ENCODE results near the gene NCAPG. TPM values are rescaled to one million over a fixed set of nuclear protein-coding genes. Genes with fewer than 3 reads are reported as not detected.

Gene NCAPG
- total and polyA plus RNA-seq, 3 experiments from 2014 or later = 1.4 to 52.1 (median 48.2) TPM

DNA sequence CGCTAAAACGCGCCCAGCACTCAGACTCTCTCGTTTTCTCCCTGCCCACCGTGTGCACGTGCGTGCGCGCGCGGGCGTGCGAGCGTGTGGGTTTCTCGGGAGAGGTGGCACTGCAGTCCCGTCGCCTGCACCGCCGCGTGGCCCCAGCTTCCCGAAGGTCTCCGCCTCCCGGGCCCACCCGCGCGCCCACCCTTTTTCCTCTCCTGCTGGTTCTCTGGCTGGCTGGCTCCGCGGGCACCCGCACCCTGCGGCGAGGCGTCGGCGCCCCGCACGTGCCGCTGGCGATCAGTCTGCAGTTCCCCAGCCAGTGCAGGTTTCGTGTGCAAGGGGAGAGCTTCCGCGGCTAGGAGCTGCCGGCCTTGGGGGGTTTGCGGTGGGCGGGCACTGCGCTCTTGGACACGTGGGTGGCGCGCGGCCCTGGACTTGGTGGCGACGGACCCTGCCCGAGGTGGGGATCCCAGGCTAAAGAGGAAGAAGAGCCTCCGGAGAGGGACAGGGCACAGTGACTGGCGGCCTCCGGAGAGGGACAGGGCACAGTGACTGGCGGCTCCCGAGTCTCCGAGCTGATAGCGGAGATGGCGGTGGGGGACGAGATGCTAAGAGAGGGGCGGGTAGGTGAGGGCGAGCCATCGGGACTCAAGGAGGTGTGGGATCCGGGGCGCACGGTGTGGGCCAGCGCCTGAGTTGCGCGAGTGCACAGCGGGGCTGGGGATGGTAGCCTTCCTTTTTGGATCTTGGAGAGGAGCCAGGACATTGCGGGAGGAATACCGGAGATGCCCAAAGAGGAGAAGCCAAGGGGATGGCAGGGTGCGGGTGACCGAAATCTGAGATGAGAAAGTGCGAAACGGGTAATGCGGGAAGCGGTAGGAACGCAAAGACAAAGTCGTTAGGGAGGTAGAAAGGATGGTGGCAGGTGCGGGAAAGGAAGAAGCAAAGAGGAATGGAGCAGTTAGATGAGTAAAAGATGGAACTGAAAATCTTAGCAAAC lies 29.2 kb upstream of the NCAPG start, which contains the start of gene FAM184B:
Gene FAM184B, minus strand, starts transcription at position 322 of the 988 bp plus-strand sequence. CDS start 322 bp downstream, outside the sequence.
- POLR2A ChIA-PET = no interaction called here
- Histone ChIP-seq H3K9me3 (ENCODE audit: low read length) (no peaks in the 10 kb centered on the region), H3K4me3 (ENCODE audit: low read length) (no peak within 1 kb of the TSS), H3K36me3 (ENCODE audit: insufficient read depth, low read length) (no peaks in the 10 kb centered on the region), H3K27me3 (ENCODE audit: insufficient read depth, low read length, poor library complexity, severe bottlenecking) (no peaks in the 10 kb centered on the region), H3K4me1 (ENCODE audit: insufficient read depth, low read length) (peaks cover 4% of the 10 kb centered on the region), H3K27ac (ENCODE audit: low read depth, low read length) (no peak within 1 kb of the TSS)
- CTCF ChIA-PET = no interaction called here
- H3K9me3 Mint-ChIP-seq = no peaks in the 10 kb centered on the region
- H3K36me3 Mint-ChIP-seq = peaks cover 0 to 2% (median 0%) of the 10 kb centered on the region in 3 donors
- H3K4me3 Mint-ChIP-seq = peak within 1 kb of the TSS in 5 of 7 donors; percentile 1 to 46 (median 15)
- DNase-seq = no peak
- peaks cover 13 to 26% (median 16%) of the 10 kb centered on the region in 3 donors for H3K4me1 Mint-ChIP-seq
- peaks cover 30 to 41% of the 10 kb centered on the region in 2 donors for H3K27me3 Mint-ChIP-seq
- no peak within 1 kb of the TSS for H3K27ac Mint-ChIP-seq

DNA sequence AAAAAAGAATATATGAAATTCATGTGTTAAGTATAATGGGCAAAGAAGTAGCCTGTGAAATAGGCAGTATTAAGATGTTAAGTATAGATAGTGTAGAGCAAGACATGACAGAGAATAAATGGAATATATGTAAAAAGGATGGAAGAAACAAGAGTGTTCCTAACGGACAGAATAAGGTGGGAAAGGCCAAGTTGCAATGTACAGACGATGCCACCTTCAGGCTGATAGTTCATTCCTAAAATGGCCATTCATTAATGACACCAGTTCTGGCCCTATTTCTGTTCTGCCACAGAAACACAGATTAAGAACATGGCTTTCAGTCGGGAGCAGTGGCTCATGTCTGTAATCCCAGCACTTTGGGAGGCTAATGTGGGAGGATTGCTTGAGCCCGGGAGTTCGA lies 24.9 kb upstream of the NCAPG start:
- Mint-ChIP-seq H3K9me3 (no peaks in the 10 kb centered on the region), H3K27ac (no peak overlapping the region), H3K27me3 (peaks cover 9 to 14% of the 10 kb centered on the region in 2 donors), H3K4me3 (no peak overlapping the region), H3K36me3 (peaks cover 6 to 14% (median 10%) of the 10 kb centered on the region in 3 donors), H3K4me1 (peaks cover 19 to 26% (median 20%) of the 10 kb centered on the region in 3 donors)
- no peak for DNase-seq
- ChIA-PET CTCF (no interaction called here), POLR2A (no interaction called here)
- Histone ChIP-seq H3K4me3 (ENCODE audit: low read length) (no peak overlapping the region), H3K27me3 (ENCODE audit: insufficient read depth, low read length, poor library complexity, severe bottlenecking) (no peaks in the 10 kb centered on the region), H3K36me3 (ENCODE audit: insufficient read depth, low read length) (no peaks in the 10 kb centered on the region), H3K9me3 (ENCODE audit: low read length) (no peaks in the 10 kb centered on the region), H3K4me1 (ENCODE audit: insufficient read depth, low read length) (peaks cover 2% of the 10 kb centered on the region), H3K27ac (ENCODE audit: low read depth, low read length) (no peak overlapping the region)

DNA sequence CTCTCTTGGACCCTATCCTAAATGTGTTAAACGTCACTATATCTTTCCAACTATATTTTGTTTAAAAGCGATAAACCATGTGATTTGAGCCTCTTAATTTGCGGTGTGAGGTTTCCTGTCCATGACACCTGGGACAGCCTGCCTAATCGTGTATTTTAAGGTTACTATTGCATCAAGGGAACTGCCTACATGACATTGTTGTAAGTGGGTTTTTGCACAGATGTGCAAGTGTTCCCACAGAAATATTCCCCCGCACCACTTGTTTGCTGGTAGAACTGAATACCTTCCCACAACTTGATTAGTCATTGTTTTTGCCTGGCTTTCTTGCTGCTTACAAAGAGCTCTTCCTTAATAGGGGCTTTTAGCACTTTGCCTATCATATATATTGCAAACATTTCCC lies 24.2 kb upstream of the NCAPG start:
- peaks cover 18 to 23% (median 19%) of the 10 kb centered on the region in 3 donors for H3K4me1 Mint-ChIP-seq
- H3K9me3 Mint-ChIP-seq = no peaks in the 10 kb centered on the region
- peaks cover 7 to 13% of the 10 kb centered on the region in 2 donors for H3K27me3 Mint-ChIP-seq
- H3K9me3 ChIP-seq (ENCODE audit: low read length) = no peaks in the 10 kb centered on the region
- ChIA-PET CTCF (no interaction called here), POLR2A (no interaction called here)
- H3K4me1 ChIP-seq (ENCODE audit: insufficient read depth, low read length) = no peaks in the 10 kb centered on the region
- no peak overlapping the region for H3K4me3 ChIP-seq (ENCODE audit: low read length)
- H3K36me3 Mint-ChIP-seq = peaks cover 13 to 17% (median 13%) of the 10 kb centered on the region in 3 donors
- H3K27ac Mint-ChIP-seq = no peak overlapping the region
- H3K4me3 Mint-ChIP-seq = peak overlapping the region in 1 of 7 donors; percentile 6
- H3K27me3 ChIP-seq (ENCODE audit: insufficient read depth, low read length, poor library complexity, severe bottlenecking) = no peaks in the 10 kb centered on the region
- no peaks in the 10 kb centered on the region for H3K36me3 ChIP-seq (ENCODE audit: insufficient read depth, low read length)
- no peak overlapping the region for H3K27ac ChIP-seq (ENCODE audit: low read depth, low read length)
- no peak for DNase-seq

DNA sequence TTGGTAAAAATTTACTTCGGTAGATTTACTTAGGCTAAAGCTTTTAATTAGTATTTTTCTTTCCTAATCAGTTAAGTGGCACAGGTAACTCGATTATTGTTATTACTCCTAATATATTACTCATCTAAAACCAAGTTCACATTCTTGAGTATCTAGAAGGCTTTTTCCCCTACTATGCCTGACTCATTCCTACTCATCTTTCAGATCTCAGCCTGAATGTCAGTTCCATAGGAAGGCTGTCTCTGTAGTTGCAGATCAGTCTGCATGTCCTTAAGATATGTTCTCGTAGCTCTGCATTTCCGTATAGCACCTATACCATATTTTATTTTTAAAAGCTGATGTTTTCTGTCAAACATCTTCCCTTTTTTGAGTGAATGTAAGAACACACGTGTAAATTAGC lies 23.5 kb upstream of the NCAPG start:
- no peaks in the 10 kb centered on the region for H3K4me1 ChIP-seq (ENCODE audit: insufficient read depth, low read length)
- H3K4me3 ChIP-seq (ENCODE audit: low read length) = no peak overlapping the region
- H3K27ac Mint-ChIP-seq = no peak overlapping the region
- H3K27me3 Mint-ChIP-seq = peaks cover 1 to 5% of the 10 kb centered on the region in 2 donors
- ChIA-PET CTCF (no interaction called here), POLR2A (no interaction called here)
- peaks cover 10 to 16% (median 12%) of the 10 kb centered on the region in 3 donors for H3K4me1 Mint-ChIP-seq
- H3K9me3 Mint-ChIP-seq = no peaks in the 10 kb centered on the region
- peaks cover 14 to 22% (median 14%) of the 10 kb centered on the region in 3 donors for H3K36me3 Mint-ChIP-seq
- no peaks in the 10 kb centered on the region for H3K36me3 ChIP-seq (ENCODE audit: insufficient read depth, low read length)
- H3K9me3 ChIP-seq (ENCODE audit: low read length) = no peaks in the 10 kb centered on the region
- no peak overlapping the region for H3K27ac ChIP-seq (ENCODE audit: low read depth, low read length)
- H3K27me3 ChIP-seq (ENCODE audit: insufficient read depth, low read length, poor library complexity, severe bottlenecking) = no peaks in the 10 kb centered on the region
- DNase-seq = no peak
- H3K4me3 Mint-ChIP-seq = no peak overlapping the region

DNA sequence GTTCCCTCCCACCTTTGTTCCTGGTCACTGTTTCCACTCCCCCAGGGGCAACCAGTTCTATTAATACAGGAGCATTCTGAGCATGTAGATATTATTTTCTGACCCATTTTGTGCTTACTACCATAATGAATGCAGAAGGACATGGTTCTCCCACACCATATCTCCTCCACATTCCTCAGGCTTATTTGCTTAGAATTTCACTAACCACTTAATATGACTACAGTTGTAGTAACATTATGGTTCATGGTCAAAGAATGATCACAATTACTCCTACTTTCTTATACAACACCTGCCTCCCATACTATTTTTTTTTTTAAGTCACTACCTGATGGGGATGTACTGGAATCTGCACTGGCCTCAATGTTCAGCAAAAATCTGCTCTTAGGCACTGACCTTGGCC lies 21.8 kb upstream of the NCAPG start:
- Mint-ChIP-seq H3K36me3 (peaks cover 18 to 33% (median 27%) of the 10 kb centered on the region in 3 donors), H3K4me1 (peaks cover 10 to 15% (median 12%) of the 10 kb centered on the region in 3 donors), H3K4me3 (no peak overlapping the region), H3K9me3 (no peaks in the 10 kb centered on the region), H3K27ac (no peak overlapping the region), H3K27me3 (no peaks in the 10 kb centered on the region)
- Histone ChIP-seq H3K27me3 (ENCODE audit: insufficient read depth, low read length, poor library complexity, severe bottlenecking) (no peaks in the 10 kb centered on the region), H3K27ac (ENCODE audit: low read depth, low read length) (no peak overlapping the region), H3K36me3 (ENCODE audit: insufficient read depth, low read length) (no peaks in the 10 kb centered on the region), H3K9me3 (ENCODE audit: low read length) (no peaks in the 10 kb centered on the region), H3K4me1 (ENCODE audit: insufficient read depth, low read length) (no peaks in the 10 kb centered on the region), H3K4me3 (ENCODE audit: low read length) (no peak overlapping the region)
- ChIA-PET CTCF (interaction anchor here (1.2 kb wide), 1 partner anchor 9 kb away, joined by 3 read pairs; no protein-coding TSS in a partner anchor), POLR2A (no interaction called here)
- no peak for DNase-seq

DNA sequence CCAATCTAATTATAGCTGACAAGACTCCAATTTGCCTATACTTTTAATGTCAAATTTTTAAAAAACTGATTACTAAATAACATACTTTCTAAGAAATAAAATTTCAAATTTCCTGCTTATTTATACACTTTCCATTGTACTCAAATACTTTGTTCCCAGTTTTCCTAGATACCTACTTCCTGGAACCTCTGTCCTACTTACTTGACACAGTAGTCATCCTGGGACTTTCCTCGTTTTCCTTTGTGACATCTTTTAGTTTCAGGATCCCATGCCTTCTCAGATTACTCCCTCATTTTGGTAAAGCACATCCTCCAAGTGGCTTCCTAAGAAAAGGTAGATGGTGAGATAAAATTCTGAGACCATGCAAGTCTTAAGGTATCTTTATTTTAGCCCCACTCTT lies 16.0 kb upstream of the NCAPG start:
- Histone ChIP-seq H3K9me3 (ENCODE audit: low read length) (no peaks in the 10 kb centered on the region), H3K4me1 (ENCODE audit: insufficient read depth, low read length) (no peaks in the 10 kb centered on the region), H3K4me3 (ENCODE audit: low read length) (no peak overlapping the region), H3K36me3 (ENCODE audit: insufficient read depth, low read length) (no peaks in the 10 kb centered on the region), H3K27me3 (ENCODE audit: insufficient read depth, low read length, poor library complexity, severe bottlenecking) (no peaks in the 10 kb centered on the region), H3K27ac (ENCODE audit: low read depth, low read length) (no peak overlapping the region)
- Mint-ChIP-seq H3K4me1 (peaks cover 0 to 3% (median 2%) of the 10 kb centered on the region in 3 donors), H3K4me3 (no peak overlapping the region), H3K36me3 (peaks cover 8 to 54% (median 28%) of the 10 kb centered on the region in 3 donors), H3K27ac (no peak overlapping the region), H3K9me3 (no peaks in the 10 kb centered on the region), H3K27me3 (no peaks in the 10 kb centered on the region)
- no peak for DNase-seq
- CTCF ChIA-PET = no interaction called here
- POLR2A ChIA-PET = no interaction called here

DNA sequence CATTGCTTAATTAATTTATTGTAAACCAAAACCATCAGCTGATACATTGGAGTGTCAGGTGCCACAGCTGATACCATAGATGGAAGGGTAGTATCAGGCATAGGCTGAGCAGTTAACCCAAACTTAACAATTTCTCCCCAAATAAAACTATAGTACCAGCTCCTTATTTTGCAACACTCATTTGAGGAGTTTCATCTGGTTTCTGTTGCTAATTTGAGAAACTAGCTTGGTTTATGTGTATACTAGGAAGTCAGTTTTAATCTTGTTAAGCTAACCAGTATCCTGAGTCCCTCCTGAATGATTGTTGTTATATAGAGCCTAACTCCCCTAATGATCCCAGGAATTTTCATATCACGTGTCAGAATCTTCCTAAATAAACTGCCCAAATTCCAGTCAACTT lies 13.0 kb upstream of the NCAPG start:
- ChIA-PET CTCF (interaction anchor here (0.9 to 1.6 kb wide), 5 partner anchors 8 to 249 kb away, joined by 3 to 9 read pairs (median 4); no protein-coding TSS in a partner anchor), POLR2A (interaction anchor here (1.6 kb wide), 1 partner anchor 12 kb away, joined by 4 read pairs; the partner anchor contains the start of gene DCAF16)
- no peak for DNase-seq
- peaks cover 0 to 2% of the 10 kb centered on the region in 2 donors for H3K27me3 Mint-ChIP-seq
- peaks cover 6 to 66% (median 13%) of the 10 kb centered on the region in 3 donors for H3K36me3 Mint-ChIP-seq
- no peak overlapping the region for H3K27ac ChIP-seq (ENCODE audit: low read depth, low read length)
- H3K36me3 ChIP-seq (ENCODE audit: insufficient read depth, low read length) = no peaks in the 10 kb centered on the region
- peaks cover 7 to 22% (median 14%) of the 10 kb centered on the region in 3 donors for H3K4me1 Mint-ChIP-seq
- H3K4me3 ChIP-seq (ENCODE audit: low read length) = no peak overlapping the region
- H3K4me1 ChIP-seq (ENCODE audit: insufficient read depth, low read length) = no peaks in the 10 kb centered on the region
- H3K27me3 ChIP-seq (ENCODE audit: insufficient read depth, low read length, poor library complexity, severe bottlenecking) = no peaks in the 10 kb centered on the region
- peak overlapping the region in 1 of 8 donors; percentile 68 for H3K27ac Mint-ChIP-seq
- H3K4me3 Mint-ChIP-seq = no peak overlapping the region
- no peaks in the 10 kb centered on the region for H3K9me3 Mint-ChIP-seq
- H3K9me3 ChIP-seq (ENCODE audit: low read length) = no peaks in the 10 kb centered on the region
